Effector CD8-positive, alpha-beta T cell (primary cell): ENCODE measurements around the gene HOXC4.
A peak's percentile ranks its signal among the peaks of the same experiment; 100 is the strongest.

Experiments
- DNase-seq: peaks from one replicate; lab custom pipeline; 2025; lab: John Stamatoyannopoulos, UW
- total RNA-seq, 4 experiments: gene quantifications; one replicate each; lab custom pipeline; 2026; lab: John Stamatoyannopoulos, UW

Gene HOXC4
- total RNA-seq, result 1.8 to 3.4 (median 3.0) reads per million in 4 experiments

- peak; percentile 17 for DNase-seq
Observed at GRCh38 chr12:54053751-54054741, at the start of gene HOXC4. HOXC4 (plus strand) TSS chr12:54053835; CDS start chr12:54053923, 88 bp downstream.

GRCh38 chr12:54004063-54004840, 49.4 kb upstream of the HOXC4 start:
- no peak for DNase-seq

- no peak for DNase-seq
Observed at GRCh38 chr12:54004841-54005530, 48.6 kb upstream of the HOXC4 start.

- no peak for DNase-seq
Observed at GRCh38 chr12:54005531-54005852, 48.1 kb upstream of the HOXC4 start.

GRCh38 chr12:54005853-54006558, 47.6 kb upstream of the HOXC4 start:
- DNase-seq, result peak; percentile 83

GRCh38 chr12:54006559-54007220, 46.9 kb upstream of the HOXC4 start:
- no peak for DNase-seq

- DNase-seq, result no peak
Observed at GRCh38 chr12:54007538-54008259, 45.9 kb upstream of the HOXC4 start.

GRCh38 chr12:54008260-54008552, 45.4 kb upstream of the HOXC4 start:
- DNase-seq, result no peak

GRCh38 chr12:54009171-54010052, 44.2 kb upstream of the HOXC4 start:
- no peak for DNase-seq

GRCh38 chr12:54010053-54010971, 43.3 kb upstream of the HOXC4 start:
- DNase-seq, result no peak

- no peak for DNase-seq
Observed at GRCh38 chr12:54010972-54011664, 42.5 kb upstream of the HOXC4 start.

- DNase-seq, result no peak
Observed at GRCh38 chr12:54011665-54012532, 41.7 kb upstream of the HOXC4 start.

GRCh38 chr12:54012631-54013409, 40.8 kb upstream of the HOXC4 start:
- DNase-seq, result no peak

- DNase-seq, result no peak
Observed at GRCh38 chr12:54014377-54015017, 39.1 kb upstream of the HOXC4 start.
